ENCODE measurements around the gene SLC9A9.

The SLC9A9 gene

GRCh38 chr3:143328451-143328850 is 519.8 kb downstream of the SLC9A9 start:
- H3K4me2 ChIP-seq: no peak overlapping the region
- no peaks in the 10 kb centered on the region for H4K20me1 ChIP-seq
- H3K9ac ChIP-seq: no peak overlapping the region
- H3K27me3 ChIP-seq: no peaks in the 10 kb centered on the region
- H3K9me3 ChIP-seq: no peaks in the 10 kb centered on the region
- TF ChIP-seq Cebpa-rat (IDR thresholded peaks at IDR 0.05): no peak
- no peak overlapping the region for H3K4me3 ChIP-seq
- H3K4me1 ChIP-seq: peaks cover 15% of the 10 kb centered on the region
- no peaks in the 10 kb centered on the region for H3K36me3 ChIP-seq
- H3K27ac ChIP-seq: no peak overlapping the region

GRCh38 chr3:143326983-143327778 is 521.1 kb downstream of the SLC9A9 start:
- Histone ChIP-seq H3K27me3 (no peaks in the 10 kb centered on the region), H3K9ac (no peak overlapping the region), H3K4me2 (peak overlapping the region; percentile 41), H3K27ac (no peak overlapping the region), H3K36me3 (no peaks in the 10 kb centered on the region), H3K9me3 (no peaks in the 10 kb centered on the region), H4K20me1 (no peaks in the 10 kb centered on the region), H3K4me3 (no peak overlapping the region), H3K4me1 (peaks cover 15% of the 10 kb centered on the region)
- TF ChIP-seq Cebpa-rat (IDR thresholded peaks at IDR 0.05): no peak

- no peak for TF ChIP-seq Cebpa-rat (IDR thresholded peaks at IDR 0.05)
- H3K4me2 ChIP-seq: peak overlapping the region; percentile 35; the same call in 1 of the 2 replicates
- no peak overlapping the region for H3K9ac ChIP-seq
- H3K9me3 ChIP-seq: no peaks in the 10 kb centered on the region
- peaks cover 10% of the 10 kb centered on the region for H3K4me1 ChIP-seq
- no peaks in the 10 kb centered on the region for H3K36me3 ChIP-seq
- H4K20me1 ChIP-seq: no peaks in the 10 kb centered on the region
- no peak overlapping the region for H3K27ac ChIP-seq
- H3K27me3 ChIP-seq: no peaks in the 10 kb centered on the region
- no peak overlapping the region for H3K4me3 ChIP-seq
Observed at GRCh38 chr3:143321058-143321769, 527.1 kb downstream of the SLC9A9 start.

GRCh38 chr3:143315766-143316165 is 532.5 kb downstream of the SLC9A9 start:
- TF ChIP-seq Cebpa-rat (IDR thresholded peaks at IDR 0.05): no peak
- no peak overlapping the region for H3K9ac ChIP-seq
- H3K36me3 ChIP-seq: no peaks in the 10 kb centered on the region
- H3K27me3 ChIP-seq: no peaks in the 10 kb centered on the region
- peaks cover 2% of the 10 kb centered on the region for H3K4me1 ChIP-seq
- no peaks in the 10 kb centered on the region for H3K9me3 ChIP-seq
- H3K27ac ChIP-seq: no peak overlapping the region
- no peaks in the 10 kb centered on the region for H4K20me1 ChIP-seq
- no peak overlapping the region for H3K4me2 ChIP-seq
- no peak overlapping the region for H3K4me3 ChIP-seq

- H3K27me3 ChIP-seq: no peaks in the 10 kb centered on the region
- no peak for TF ChIP-seq Cebpa-rat (IDR thresholded peaks at IDR 0.05)
- H3K9ac ChIP-seq: no peak overlapping the region
Observed at GRCh38 chr3:143314251-143315093, 533.8 kb downstream of the SLC9A9 start.

GRCh38 chr3:143313893-143314188 is 534.4 kb downstream of the SLC9A9 start:
- no peak overlapping the region for H3K9ac ChIP-seq
- H3K27me3 ChIP-seq: no peaks in the 10 kb centered on the region
- no peak overlapping the region for H3K4me2 ChIP-seq
- H3K4me1 ChIP-seq: no peaks in the 10 kb centered on the region; the same call in 1 of the 2 replicates
- H3K27ac ChIP-seq: no peak overlapping the region
- no peaks in the 10 kb centered on the region for H4K20me1 ChIP-seq
- H3K36me3 ChIP-seq: no peaks in the 10 kb centered on the region
- no peaks in the 10 kb centered on the region for H3K9me3 ChIP-seq
- no peak for TF ChIP-seq Cebpa-rat (IDR thresholded peaks at IDR 0.05)
- no peak overlapping the region for H3K4me3 ChIP-seq

More at GRCh38 chr3:143314251-143315093, 533.8 kb downstream of the SLC9A9 start:
- H3K9me3 ChIP-seq: no peaks in the 10 kb centered on the region
- no peaks in the 10 kb centered on the region for H4K20me1 ChIP-seq
- H3K4me1 ChIP-seq: no peaks in the 10 kb centered on the region; the same call in 1 of the 2 replicates
- no peak overlapping the region for H3K4me3 ChIP-seq
- H3K4me2 ChIP-seq: no peak overlapping the region
- no peak overlapping the region for H3K27ac ChIP-seq
- no peaks in the 10 kb centered on the region for H3K36me3 ChIP-seq

GRCh38 chr3:143313025-143313892 is 535.0 kb downstream of the SLC9A9 start:
- TF ChIP-seq Cebpa-rat (IDR thresholded peaks at IDR 0.05): no peak
- Histone ChIP-seq H3K27me3 (no peaks in the 10 kb centered on the region), H3K36me3 (no peaks in the 10 kb centered on the region), H3K9ac (no peak overlapping the region), H3K4me2 (no peak overlapping the region), H3K9me3 (no peaks in the 10 kb centered on the region), H4K20me1 (no peaks in the 10 kb centered on the region), H3K4me3 (no peak overlapping the region), H3K4me1 (no peaks in the 10 kb centered on the region; the same call in 1 of the 2 replicates), H3K27ac (no peak overlapping the region)

- Histone ChIP-seq H3K4me1 (no peaks in the 10 kb centered on the region; the same call in 1 of the 2 replicates), H4K20me1 (no peaks in the 10 kb centered on the region), H3K9ac (no peak overlapping the region), H3K4me3 (no peak overlapping the region), H3K27ac (no peak overlapping the region), H3K4me2 (no peak overlapping the region), H3K27me3 (no peaks in the 10 kb centered on the region), H3K36me3 (no peaks in the 10 kb centered on the region), H3K9me3 (no peaks in the 10 kb centered on the region)
- TF ChIP-seq Cebpa-rat (IDR thresholded peaks at IDR 0.05): no peak
Observed at GRCh38 chr3:143311096-143311495, 537.2 kb downstream of the SLC9A9 start.

GRCh38 chr3:143309705-143310104 is 538.6 kb downstream of the SLC9A9 start:
- no peak overlapping the region for H3K4me2 ChIP-seq
- no peaks in the 10 kb centered on the region for H3K27me3 ChIP-seq
- no peak overlapping the region for H3K9ac ChIP-seq
- H4K20me1 ChIP-seq: no peaks in the 10 kb centered on the region
- H3K4me3 ChIP-seq: no peak overlapping the region
- H3K4me1 ChIP-seq: no peaks in the 10 kb centered on the region
- TF ChIP-seq Cebpa-rat (IDR thresholded peaks at IDR 0.05): no peak
- H3K9me3 ChIP-seq: no peaks in the 10 kb centered on the region
- no peak overlapping the region for H3K27ac ChIP-seq
- no peaks in the 10 kb centered on the region for H3K36me3 ChIP-seq
